GM12878 (cell line): ENCODE measurements around the gene WDR74. TPM values are rescaled to one million over a fixed set of nuclear protein-coding genes. Genes with fewer than 3 reads are reported as not detected.

Experiments used
- BHLHE40 ChIP-seq, 2 experiments: fragments of 450-650 bp in 1 of 2; IDR thresholded peaks; 2 replicates each; pipeline ENCODE4 v1.6.1; 2011 to 2017; ENCODE audit warnings: low read depth in 2 of 2, borderline replicate concordance in 1 of 2, improper control_type of control experiment in 1 of 2, low read length in 1 of 2, mild to moderate bottlenecking in 1 of 2
- EED ChIP-seq: sonication (generic); IDR thresholded peaks from 2 replicates; pipeline ENCODE4 v1.6.1; 2016; ENCODE audit warnings: antibody characterized with exemption, low read depth
- EGR1 ChIP-seq, 2 experiments: IDR thresholded peaks; 1 replicate in 1 of 2; 2 replicates in 1 of 2; pipeline ENCODE4 v1.6.1; 2011 to 2012; ENCODE audit warnings: low read depth in 2 of 2, low read length in 2 of 2, borderline replicate concordance in 1 of 2, mild to moderate bottlenecking in 1 of 2, moderate library complexity in 1 of 2
- ETV6 ChIP-seq, 2 experiments: fragments of 450-650 bp in 1 of 2; IDR thresholded peaks in 1 of 2; conservative IDR thresholded peaks in 1 of 2; 2 replicates each; pipeline ENCODE4 v1.6.1; 2014; ENCODE audit warnings: antibody characterized with exemption in 1 of 2, borderline replicate concordance in 1 of 2, low read depth in 1 of 2, mild to moderate bottlenecking in 1 of 2, moderate library complexity in 1 of 2
- FOS ChIP-seq: IDR thresholded peaks from 3 replicates; pipeline ENCODE4 v1.6.1; 2011; ENCODE audit warnings: borderline replicate concordance; ENCODE audit not compliant: insufficient read length; ENCODE audit errors: extremely low read depth
- FOXM1 ChIP-seq: IDR thresholded peaks from 2 replicates; pipeline ENCODE4 v1.6.1; 2012; ENCODE audit warnings: low read depth, mild to moderate bottlenecking, inconsistent platforms, low read length, moderate library complexity
- GABPA ChIP-seq: IDR thresholded peaks from 2 replicates; pipeline ENCODE4 v1.6.1; 2014; ENCODE audit warnings: antibody characterized with exemption, low read depth, mild to moderate bottlenecking, inconsistent platforms
- KDM1A ChIP-seq: fragments of 200-600 bp; sonication (generic); IDR thresholded peaks from 2 replicates; pipeline ENCODE4 v1.6.1; 2016; ENCODE audit warnings: borderline replicate concordance
- NR2C2 ChIP-seq: IDR thresholded peaks from 2 replicates; pipeline ENCODE4 v1.6.1; 2011; ENCODE audit warnings: borderline replicate concordance, low read depth; ENCODE audit not compliant: control insufficient read depth, insufficient read length
- NRF1 ChIP-seq: conservative IDR thresholded peaks from 2 replicates; pipeline ENCODE4 v1.6.1; 2011; ENCODE audit warnings: mild to moderate bottlenecking, low read depth, low read length, improper control_type of control experiment
- RUNX3 ChIP-seq: IDR thresholded peaks from 2 replicates; pipeline ENCODE4 v1.6.1; 2012; ENCODE audit warnings: low read length, inconsistent platforms
- SP1 ChIP-seq: IDR thresholded peaks from one replicate; pipeline ENCODE4 v1.6.1; 2011; ENCODE audit warnings: low read depth, low read length
- STAT3 ChIP-seq: IDR thresholded peaks from 2 replicates; pipeline ENCODE4 v1.6.1; 2011; ENCODE audit warnings: low read depth, low read length, improper control_type of control experiment
- ZBED1 ChIP-seq: IDR thresholded peaks from 2 replicates; pipeline ENCODE4 v1.6.1; 2016; ENCODE audit warnings: borderline replicate concordance
- ZNF217 ChIP-seq: fragments of 450-650 bp; IDR thresholded peaks from 2 replicates; pipeline ENCODE4 v1.6.1; 2017; ENCODE audit warnings: antibody characterized with exemption, mild to moderate bottlenecking
- polyA plus RNA-seq, 11 experiments: library from polyadenylated mRNA; depleted of rRNA in 4 of 11; unstranded in 6 of 11; stranded (reverse) in 5 of 11; fragments of >200 nt; fragmentation: Nextera tagmentation in 4 of 11; fragmentation: Illumina TruSeq in 1 of 11; extraction: Ambion mirVana in 4 of 11; extraction: Trizol in 1 of 11; gene quantifications; 1 replicate in 1 of 11; 2 replicates in 10 of 11; pipeline versions ENCODE4 v1.2.1 to v1.2.3, GENCODE V29; 2011 to 2016; ENCODE audit warnings: inconsistent platforms in 2 of 11, missing spikeins in 2 of 11, low read depth in 1 of 11
- total RNA-seq, 4 experiments: library from RNA; depleted of rRNA in 3 of 4; stranded (reverse); fragments of >200 nt in 3 of 4; fragmentation: Illumina TruSeq in 1 of 4; extraction: Trizol in 1 of 4; gene quantifications; 2 replicates each; pipeline versions ENCODE4 v1.2.1 to v1.2.3, GENCODE V29; 2013 to 2021
- TF ChIP-seq, protein P1 (sequence below): fragments of 150-350 bp; IDR thresholded peaks from 2 replicates; pipeline ENCODE4 v1.6.1; 2016; ENCODE audit warnings: low read depth, low read length
- TF ChIP-seq, protein P2 (sequence below): IDR thresholded peaks from 2 replicates; pipeline ENCODE4 v1.6.1; 2012; ENCODE audit warnings: improper control_type of control experiment, low read depth, low read length; ENCODE audit not compliant: insufficient replicate concordance
- TF ChIP-seq, protein P3 (sequence below), 3 experiments: IDR thresholded peaks in 2 of 3; conservative IDR thresholded peaks in 1 of 3; 2 replicates each; pipeline ENCODE4 v1.5.1; 2011; ENCODE audit warnings: low read depth in 3 of 3, low read length in 3 of 3, mild to moderate bottlenecking in 3 of 3, control low read depth in 2 of 3, moderate library complexity in 2 of 3, inconsistent platforms in 1 of 3, mixed read lengths in 1 of 3; ENCODE audit not compliant: control insufficient read depth in 2 of 3, insufficient read depth in 1 of 3; ENCODE audit errors: extremely low read depth in 1 of 3

WDR74 gene
- total and polyA plus RNA-seq, 10 of the 15 experiments (the other 5 are each of a cell fraction or from before 2014, with no cell fraction given): 18.2 to 103 (median 60.7) TPM

DNA sequence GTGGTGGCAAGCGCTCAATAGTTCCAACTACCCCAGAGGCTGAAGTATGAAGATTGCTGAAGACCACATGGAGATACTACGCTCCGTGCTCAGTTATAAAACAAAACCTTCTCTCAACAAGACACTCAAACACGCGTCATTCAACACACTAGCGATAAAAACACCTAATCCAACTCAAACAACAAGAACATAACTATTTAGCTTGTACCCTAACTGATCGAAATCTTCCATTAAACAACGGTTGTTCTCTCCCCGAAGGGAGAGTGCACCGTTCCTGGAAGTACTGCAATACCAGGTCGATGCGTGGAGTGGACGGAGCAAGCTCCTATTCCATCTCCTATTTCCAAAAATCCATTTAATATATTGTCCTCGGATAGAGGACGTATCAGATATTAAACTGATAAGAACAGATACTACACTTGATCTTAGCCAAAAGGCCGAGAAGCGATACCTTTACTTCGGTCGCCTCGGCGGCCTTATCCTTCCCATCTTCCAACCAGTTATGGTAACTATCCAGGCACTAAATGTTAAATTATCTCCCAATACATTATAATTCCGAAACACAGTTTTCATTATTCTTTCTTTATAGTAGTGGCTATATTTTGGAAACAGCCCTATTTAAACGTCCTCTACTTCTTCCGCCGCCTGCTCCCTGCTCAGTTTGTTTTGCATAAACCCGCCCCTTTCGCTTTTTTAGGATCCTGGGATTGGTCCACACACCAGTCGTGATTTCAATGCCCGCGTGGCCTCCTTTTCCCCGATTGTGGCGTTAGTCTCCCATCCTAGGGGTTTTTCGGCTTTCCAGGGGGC, 2.2 kb upstream of the WDR74 start (continued):
- TF ChIP-seq SP1 (peak; percentile 83), NR2C2 (no peak), KDM1A (no peak), NRF1 (no peak; the same call in 1 of the 2 replicates), ZBED1 (peak; percentile 100), BHLHE40 (IDR thresholded peaks at IDR 0.05; ENCODE audit: borderline replicate concordance in 1 of 2, low read depth in 2 of 2, low read length in 1 of 2) (peak; percentile 65 to 68), GABPA (peak; percentile 79), RUNX3 (peak; percentile 82), ETV6 (conservative IDR thresholded peaks at IDR 0.05 in 1 of 2, IDR thresholded peaks at IDR 0.05 in 1 of 2; ENCODE audit: borderline replicate concordance in 1 of 2, low read depth in 1 of 2) (peak in 1 of 2 experiments; percentile 92; a peak in 2 of 4 replicates), FOXM1 (peak; percentile 99), FOS (no peak), EGR1 (IDR thresholded peaks at IDR 0.05; ENCODE audit: borderline replicate concordance in 1 of 2, low read depth in 2 of 2, low read length in 2 of 2) (peak; percentile 73 to 90), STAT3 (peak; percentile 95; the same call in 1 of the 2 replicates), ZNF217 (no peak), EED (peak; percentile 92)
- TF ChIP-seq, protein P1, sequence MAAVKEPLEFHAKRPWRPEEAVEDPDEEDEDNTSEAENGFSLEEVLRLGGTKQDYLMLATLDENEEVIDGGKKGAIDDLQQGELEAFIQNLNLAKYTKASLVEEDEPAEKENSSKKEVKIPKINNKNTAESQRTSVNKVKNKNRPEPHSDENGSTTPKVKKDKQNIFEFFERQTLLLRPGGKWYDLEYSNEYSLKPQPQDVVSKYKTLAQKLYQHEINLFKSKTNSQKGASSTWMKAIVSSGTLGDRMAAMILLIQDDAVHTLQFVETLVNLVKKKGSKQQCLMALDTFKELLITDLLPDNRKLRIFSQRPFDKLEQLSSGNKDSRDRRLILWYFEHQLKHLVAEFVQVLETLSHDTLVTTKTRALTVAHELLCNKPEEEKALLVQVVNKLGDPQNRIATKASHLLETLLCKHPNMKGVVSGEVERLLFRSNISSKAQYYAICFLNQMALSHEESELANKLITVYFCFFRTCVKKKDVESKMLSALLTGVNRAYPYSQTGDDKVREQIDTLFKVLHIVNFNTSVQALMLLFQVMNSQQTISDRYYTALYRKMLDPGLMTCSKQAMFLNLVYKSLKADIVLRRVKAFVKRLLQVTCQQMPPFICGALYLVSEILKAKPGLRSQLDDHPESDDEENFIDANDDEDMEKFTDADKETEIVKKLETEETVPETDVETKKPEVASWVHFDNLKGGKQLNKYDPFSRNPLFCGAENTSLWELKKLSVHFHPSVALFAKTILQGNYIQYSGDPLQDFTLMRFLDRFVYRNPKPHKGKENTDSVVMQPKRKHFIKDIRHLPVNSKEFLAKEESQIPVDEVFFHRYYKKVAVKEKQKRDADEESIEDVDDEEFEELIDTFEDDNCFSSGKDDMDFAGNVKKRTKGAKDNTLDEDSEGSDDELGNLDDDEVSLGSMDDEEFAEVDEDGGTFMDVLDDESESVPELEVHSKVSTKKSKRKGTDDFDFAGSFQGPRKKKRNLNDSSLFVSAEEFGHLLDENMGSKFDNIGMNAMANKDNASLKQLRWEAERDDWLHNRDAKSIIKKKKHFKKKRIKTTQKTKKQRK: peak; percentile 63
- TF ChIP-seq, protein P2, sequence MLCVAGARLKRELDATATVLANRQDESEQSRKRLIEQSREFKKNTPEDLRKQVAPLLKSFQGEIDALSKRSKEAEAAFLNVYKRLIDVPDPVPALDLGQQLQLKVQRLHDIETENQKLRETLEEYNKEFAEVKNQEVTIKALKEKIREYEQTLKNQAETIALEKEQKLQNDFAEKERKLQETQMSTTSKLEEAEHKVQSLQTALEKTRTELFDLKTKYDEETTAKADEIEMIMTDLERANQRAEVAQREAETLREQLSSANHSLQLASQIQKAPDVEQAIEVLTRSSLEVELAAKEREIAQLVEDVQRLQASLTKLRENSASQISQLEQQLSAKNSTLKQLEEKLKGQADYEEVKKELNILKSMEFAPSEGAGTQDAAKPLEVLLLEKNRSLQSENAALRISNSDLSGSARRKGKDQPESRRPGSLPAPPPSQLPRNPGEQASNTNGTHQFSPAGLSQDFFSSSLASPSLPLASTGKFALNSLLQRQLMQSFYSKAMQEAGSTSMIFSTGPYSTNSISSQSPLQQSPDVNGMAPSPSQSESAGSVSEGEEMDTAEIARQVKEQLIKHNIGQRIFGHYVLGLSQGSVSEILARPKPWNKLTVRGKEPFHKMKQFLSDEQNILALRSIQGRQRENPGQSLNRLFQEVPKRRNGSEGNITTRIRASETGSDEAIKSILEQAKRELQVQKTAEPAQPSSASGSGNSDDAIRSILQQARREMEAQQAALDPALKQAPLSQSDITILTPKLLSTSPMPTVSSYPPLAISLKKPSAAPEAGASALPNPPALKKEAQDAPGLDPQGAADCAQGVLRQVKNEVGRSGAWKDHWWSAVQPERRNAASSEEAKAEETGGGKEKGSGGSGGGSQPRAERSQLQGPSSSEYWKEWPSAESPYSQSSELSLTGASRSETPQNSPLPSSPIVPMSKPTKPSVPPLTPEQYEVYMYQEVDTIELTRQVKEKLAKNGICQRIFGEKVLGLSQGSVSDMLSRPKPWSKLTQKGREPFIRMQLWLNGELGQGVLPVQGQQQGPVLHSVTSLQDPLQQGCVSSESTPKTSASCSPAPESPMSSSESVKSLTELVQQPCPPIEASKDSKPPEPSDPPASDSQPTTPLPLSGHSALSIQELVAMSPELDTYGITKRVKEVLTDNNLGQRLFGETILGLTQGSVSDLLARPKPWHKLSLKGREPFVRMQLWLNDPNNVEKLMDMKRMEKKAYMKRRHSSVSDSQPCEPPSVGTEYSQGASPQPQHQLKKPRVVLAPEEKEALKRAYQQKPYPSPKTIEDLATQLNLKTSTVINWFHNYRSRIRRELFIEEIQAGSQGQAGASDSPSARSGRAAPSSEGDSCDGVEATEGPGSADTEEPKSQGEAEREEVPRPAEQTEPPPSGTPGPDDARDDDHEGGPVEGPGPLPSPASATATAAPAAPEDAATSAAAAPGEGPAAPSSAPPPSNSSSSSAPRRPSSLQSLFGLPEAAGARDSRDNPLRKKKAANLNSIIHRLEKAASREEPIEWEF: no peak
- TF ChIP-seq, protein P3, sequence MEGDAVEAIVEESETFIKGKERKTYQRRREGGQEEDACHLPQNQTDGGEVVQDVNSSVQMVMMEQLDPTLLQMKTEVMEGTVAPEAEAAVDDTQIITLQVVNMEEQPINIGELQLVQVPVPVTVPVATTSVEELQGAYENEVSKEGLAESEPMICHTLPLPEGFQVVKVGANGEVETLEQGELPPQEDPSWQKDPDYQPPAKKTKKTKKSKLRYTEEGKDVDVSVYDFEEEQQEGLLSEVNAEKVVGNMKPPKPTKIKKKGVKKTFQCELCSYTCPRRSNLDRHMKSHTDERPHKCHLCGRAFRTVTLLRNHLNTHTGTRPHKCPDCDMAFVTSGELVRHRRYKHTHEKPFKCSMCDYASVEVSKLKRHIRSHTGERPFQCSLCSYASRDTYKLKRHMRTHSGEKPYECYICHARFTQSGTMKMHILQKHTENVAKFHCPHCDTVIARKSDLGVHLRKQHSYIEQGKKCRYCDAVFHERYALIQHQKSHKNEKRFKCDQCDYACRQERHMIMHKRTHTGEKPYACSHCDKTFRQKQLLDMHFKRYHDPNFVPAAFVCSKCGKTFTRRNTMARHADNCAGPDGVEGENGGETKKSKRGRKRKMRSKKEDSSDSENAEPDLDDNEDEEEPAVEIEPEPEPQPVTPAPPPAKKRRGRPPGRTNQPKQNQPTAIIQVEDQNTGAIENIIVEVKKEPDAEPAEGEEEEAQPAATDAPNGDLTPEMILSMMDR (IDR thresholded peaks at IDR 0.05 in 2 of 3, conservative IDR thresholded peaks at IDR 0.05 in 1 of 3; ENCODE audit: control insufficient read depth in 2 of 3, extremely low read depth in 1 of 3, insufficient read depth in 1 of 3, low read depth in 3 of 3, low read length in 3 of 3): peak in 1 of 3 experiments; percentile 21; a peak in 1 of 6 replicates
